Dedifferentiated amniotic fluid mesenchymal stem cell (primary cell): ENCODE results near the gene ACE.

Experiments
- DNase-seq: peaks from one replicate; pipeline ENCODE4 v3.0.0-alpha.2; 2016; ENCODE audit errors: extremely low spot score

Gene ACE

GRCh38 chr17:63474586-63475460 is 2.0 kb upstream of the ACE start:
- DNase-seq: no peak

- DNase-seq: no peak
These were observed 1.1 kb upstream of the ACE start for GRCh38 chr17:63475491-63476412.

- no peak for DNase-seq
These were observed 405 bp upstream of the ACE start for GRCh38 chr17:63476459-63476853.

- no peak for DNase-seq
These were observed 899 bp downstream of the ACE start for GRCh38 chr17:63477480-63478440.

GRCh38 chr17:63478814-63479494 is 2.1 kb downstream of the ACE start:
- DNase-seq: peak; percentile 71

- no peak for DNase-seq
These were observed 2.8 kb downstream of the ACE start for GRCh38 chr17:63479495-63480184.

- no peak for DNase-seq
These were observed 3.4 kb downstream of the ACE start for GRCh38 chr17:63480192-63480784.

GRCh38 chr17:63480826-63481487 is 4.1 kb downstream of the ACE start:
- DNase-seq: no peak

- no peak for DNase-seq
These were observed 4.6 kb downstream of the ACE start for GRCh38 chr17:63481488-63481870.

GRCh38 chr17:63482509-63482908 is 5.6 kb downstream of the ACE start:
- DNase-seq: no peak

GRCh38 chr17:63483038-63483437 is 6.2 kb downstream of the ACE start:
- no peak for DNase-seq

- no peak for DNase-seq
These were observed 7.1 kb downstream of the ACE start for GRCh38 chr17:63483655-63484575.

- no peak for DNase-seq
These were observed 9.6 kb downstream of the ACE start for GRCh38 chr17:63486317-63487013.

GRCh38 chr17:63487014-63487339 is 10.1 kb downstream of the ACE start:
- no peak for DNase-seq

- no peak for DNase-seq
These were observed 12.0 kb downstream of the ACE start for GRCh38 chr17:63488851-63489250.

GRCh38 chr17:63489291-63489690 is 12.4 kb downstream of the ACE start:
- DNase-seq: no peak

- no peak for DNase-seq
These were observed 13.5 kb downstream of the ACE start for GRCh38 chr17:63490329-63490728.

GRCh38 chr17:63490858-63491400 is 14.1 kb downstream of the ACE start:
- DNase-seq: no peak
